PC-9 (cell line): Measurements from ENCODE around the gene SLC36A4.

Experiments
- CTCF ChIP-seq: fragments of 200-600 bp; sonication (generic); conservative IDR thresholded peaks from 2 replicates; pipeline ENCODE4 v1.6.1; 2017; ENCODE audit warnings: mixed run types, antibody characterized with exemption, mild to moderate bottlenecking, moderate library complexity
- EZH2 ChIP-seq: fragments of 200-600 bp; sonication (generic); IDR thresholded peaks from 2 replicates; pipeline ENCODE4 v1.8.0; 2017; ENCODE audit warnings: antibody characterized with exemption, low read depth

DNA sequence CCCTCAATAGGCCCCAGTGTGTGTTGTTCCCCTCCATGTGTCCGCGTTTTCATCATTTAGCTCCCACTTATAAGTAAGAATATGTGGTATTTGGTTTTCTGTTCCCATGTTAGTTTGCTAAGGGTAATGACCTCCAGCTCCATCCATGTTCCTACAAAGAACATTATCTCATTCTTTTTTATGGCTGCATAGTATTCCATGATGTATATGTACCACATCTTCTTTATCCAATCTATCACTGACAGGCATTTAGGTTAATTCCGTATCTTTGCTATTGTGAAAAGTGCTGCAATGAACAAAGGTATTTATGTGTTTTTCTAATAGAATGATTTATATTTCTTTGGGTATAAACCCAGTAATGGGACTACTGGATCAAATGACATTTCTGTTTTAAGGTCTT, 42.1 kb downstream of the SLC36A4 start:
- TF ChIP-seq EZH2 (no peak), CTCF (no peak)
